ENCODE results near the gene CPVL.

CPVL gene

GRCh38 chr7:29154076-29154475, 7.7 kb upstream of the CPVL start:
- no peak for DNase-seq (ENCODE audit: low read depth)

GRCh38 chr7:29150856-29151255, 4.5 kb upstream of the CPVL start:
- no peak for DNase-seq (ENCODE audit: low read depth)

GRCh38 chr7:29149036-29149435, 2.7 kb upstream of the CPVL start:
- DNase-seq (ENCODE audit: low read depth) = no peak

GRCh38 chr7:29147821-29148220, 1.5 kb upstream of the CPVL start:
- no peak for DNase-seq (ENCODE audit: low read depth)

GRCh38 chr7:29146888-29147609, 712 bp upstream of the CPVL start:
- DNase-seq (ENCODE audit: low read depth) = no peak

- no peak for DNase-seq (ENCODE audit: low read depth)
These were observed 732 bp downstream of the CPVL start for GRCh38 chr7:29145553-29146056.

GRCh38 chr7:29143751-29144150, 2.6 kb downstream of the CPVL start:
- no peak for DNase-seq (ENCODE audit: low read depth)

- DNase-seq (ENCODE audit: low read depth) = no peak
These were observed 4.2 kb downstream of the CPVL start for GRCh38 chr7:29142021-29142727.

- DNase-seq (ENCODE audit: low read depth) = no peak
These were observed 5.4 kb downstream of the CPVL start for GRCh38 chr7:29140873-29141468.

GRCh38 chr7:29139796-29140195, 6.5 kb downstream of the CPVL start:
- DNase-seq (ENCODE audit: low read depth) = no peak

GRCh38 chr7:29139191-29139590, 7.1 kb downstream of the CPVL start:
- DNase-seq (ENCODE audit: low read depth) = peak; percentile 21

GRCh38 chr7:29138588-29138987, 7.7 kb downstream of the CPVL start:
- DNase-seq (ENCODE audit: low read depth) = no peak

- DNase-seq (ENCODE audit: low read depth) = no peak
These were observed 10.5 kb downstream of the CPVL start for GRCh38 chr7:29135846-29136245.

GRCh38 chr7:29132980-29133379, 13.4 kb downstream of the CPVL start:
- no peak for DNase-seq (ENCODE audit: low read depth)

- no peak for DNase-seq (ENCODE audit: low read depth)
These were observed 14.7 kb downstream of the CPVL start for GRCh38 chr7:29131678-29132077.

GRCh38 chr7:29130096-29130495, 16.2 kb downstream of the CPVL start:
- DNase-seq (ENCODE audit: low read depth) = no peak

GRCh38 chr7:29127527-29127926, 18.8 kb downstream of the CPVL start:
- DNase-seq (ENCODE audit: low read depth) = no peak

GRCh38 chr7:29126804-29127203, 19.5 kb downstream of the CPVL start:
- DNase-seq (ENCODE audit: low read depth) = no peak

GRCh38 chr7:29123626-29124190, 22.6 kb downstream of the CPVL start:
- no peak for DNase-seq (ENCODE audit: low read depth)

GRCh38 chr7:29122759-29123158, 23.6 kb downstream of the CPVL start:
- DNase-seq (ENCODE audit: low read depth) = no peak

GRCh38 chr7:29122081-29122480, 24.3 kb downstream of the CPVL start:
- no peak for DNase-seq (ENCODE audit: low read depth)

- DNase-seq (ENCODE audit: low read depth) = no peak
These were observed 25.4 kb downstream of the CPVL start for GRCh38 chr7:29120955-29121354.

- DNase-seq (ENCODE audit: low read depth) = no peak
These were observed 26.8 kb downstream of the CPVL start for GRCh38 chr7:29119538-29119937.

Measured in ELR (cell line).